ENCODE measurements around the gene REPS1. TPM values are rescaled to one million over a fixed set of nuclear protein-coding genes. Genes with fewer than 3 reads are reported as not detected.
"Not testable (repeated sequence)": the region's sequence is repeated elsewhere in the genome, so short reads cannot be mapped to it uniquely, and the experiment has no call there.

Gene REPS1
- polyA plus RNA-seq (2013, experiment 1 of 2): 49.9 TPM
- 53.5 TPM for polyA plus RNA-seq (2013, experiment 2 of 2)

- no peaks in the 10 kb centered on the region for H3K36me3 ChIP-seq (ENCODE audit: insufficient read depth, low read length)
- peak within 1 kb of the TSS; percentile 95 for H3K9ac ChIP-seq (ENCODE audit: low read depth, low read length)
- H3K27ac ChIP-seq (ENCODE audit: low read depth, low read length): peak within 1 kb of the TSS; percentile 89
- peak within 1 kb of the TSS; percentile 93 for H3K4me3 ChIP-seq (ENCODE audit: low read length)
- under 1% methylated on average over 105 of the region's 105 CpGs for WGBS
- peaks cover 26% of the 10 kb centered on the region for H3K4me1 ChIP-seq (ENCODE audit: insufficient read depth, low read length)
- no peaks in the 10 kb centered on the region for H3K27me3 ChIP-seq (ENCODE audit: insufficient read depth, low read length)
- no peaks in the 10 kb centered on the region for H3K9me3 ChIP-seq (ENCODE audit: insufficient read depth, low read depth, low read length)
Observed at GRCh38 chr6:138987643-138988468, at the start of gene REPS1. Gene REPS1, minus strand, starts transcription at chr6:138988253. Its CDS starts 571 bp downstream, at chr6:138987682.

GRCh38 chr6:139037490-139037889 lies 49.4 kb upstream of the REPS1 start:
- Histone ChIP-seq H3K4me3 (ENCODE audit: low read length) (no peak overlapping the region), H3K36me3 (ENCODE audit: insufficient read depth, low read length) (peaks cover 84% of the 10 kb centered on the region)

GRCh38 chr6:139030228-139030963 lies 42.3 kb upstream of the REPS1 start:
- Histone ChIP-seq H3K36me3 (ENCODE audit: insufficient read depth, low read length) (peaks cover 23% of the 10 kb centered on the region), H3K4me3 (ENCODE audit: low read length) (peak overlapping the region; percentile 66), H3K4me1 (ENCODE audit: insufficient read depth, low read length) (peaks cover 34% of the 10 kb centered on the region), H3K9me3 (ENCODE audit: insufficient read depth, low read depth, low read length) (no peaks in the 10 kb centered on the region), H3K27me3 (ENCODE audit: insufficient read depth, low read length) (no peaks in the 10 kb centered on the region), H3K27ac (ENCODE audit: low read depth, low read length) (no peak overlapping the region), H3K9ac (ENCODE audit: low read depth, low read length) (peak overlapping the region; percentile 97)
- WGBS: 72% methylated on average over 7 of the region's 9 CpGs

More at GRCh38 chr6:139037490-139037889, 49.4 kb upstream of the REPS1 start:
- peaks cover 14% of the 10 kb centered on the region for H3K4me1 ChIP-seq (ENCODE audit: insufficient read depth, low read length)
- H3K27me3 ChIP-seq (ENCODE audit: insufficient read depth, low read length): no peaks in the 10 kb centered on the region
- no peak overlapping the region for H3K27ac ChIP-seq (ENCODE audit: low read depth, low read length)
- WGBS: 93% methylated on average over 5 of the region's 5 CpGs
- H3K9ac ChIP-seq (ENCODE audit: low read depth, low read length): no peak overlapping the region
- H3K9me3 ChIP-seq (ENCODE audit: insufficient read depth, low read depth, low read length): no peaks in the 10 kb centered on the region

GRCh38 chr6:139029470-139030227 lies 41.6 kb upstream of the REPS1 start:
- Histone ChIP-seq H3K9ac (ENCODE audit: low read depth, low read length) (peak overlapping the region; percentile 97), H3K9me3 (ENCODE audit: insufficient read depth, low read depth, low read length) (no peaks in the 10 kb centered on the region), H3K36me3 (ENCODE audit: insufficient read depth, low read length) (peaks cover 16% of the 10 kb centered on the region), H3K27me3 (ENCODE audit: insufficient read depth, low read length) (no peaks in the 10 kb centered on the region), H3K27ac (ENCODE audit: low read depth, low read length) (peak overlapping the region; percentile 90), H3K4me3 (ENCODE audit: low read length) (peak overlapping the region; percentile 66), H3K4me1 (ENCODE audit: insufficient read depth, low read length) (peaks cover 34% of the 10 kb centered on the region)
- 1% methylated on average over 43 of the region's 44 CpGs for WGBS

GRCh38 chr6:139028658-139029469 lies 40.8 kb upstream of the REPS1 start, which contains the start of gene ABRACL:
Gene ABRACL, plus strand, starts transcription at chr6:139028745. Its CDS starts 5,416 bp downstream, at chr6:139034161.
- peak within 1 kb of the TSS; percentile 97 for H3K9ac ChIP-seq (ENCODE audit: low read depth, low read length)
- WGBS: under 1% methylated on average over 77 of the region's 77 CpGs
- peak within 1 kb of the TSS; percentile 66 for H3K4me3 ChIP-seq (ENCODE audit: low read length)
- peaks cover 8% of the 10 kb centered on the region for H3K36me3 ChIP-seq (ENCODE audit: insufficient read depth, low read length)
- no peaks in the 10 kb centered on the region for H3K27me3 ChIP-seq (ENCODE audit: insufficient read depth, low read length)
- H3K9me3 ChIP-seq (ENCODE audit: insufficient read depth, low read depth, low read length): no peaks in the 10 kb centered on the region
- peaks cover 34% of the 10 kb centered on the region for H3K4me1 ChIP-seq (ENCODE audit: insufficient read depth, low read length)
- H3K27ac ChIP-seq (ENCODE audit: low read depth, low read length): peak within 1 kb of the TSS; percentile 90

- Histone ChIP-seq H3K27ac (ENCODE audit: low read depth, low read length) (peak overlapping the region; percentile 90), H3K9ac (ENCODE audit: low read depth, low read length) (peak overlapping the region; percentile 97), H3K4me3 (ENCODE audit: low read length) (peak overlapping the region; percentile 66), H3K9me3 (ENCODE audit: insufficient read depth, low read depth, low read length) (no peaks in the 10 kb centered on the region), H3K4me1 (ENCODE audit: insufficient read depth, low read length) (peaks cover 30% of the 10 kb centered on the region), H3K36me3 (ENCODE audit: insufficient read depth, low read length) (0 out of 2 replicates have a peak, but pooled peaks cover 2% of the 10 kb centered on the region), H3K27me3 (ENCODE audit: insufficient read depth, low read length) (no peaks in the 10 kb centered on the region)
- 4% methylated on average over 14 of the region's 14 CpGs for WGBS
Observed at GRCh38 chr6:139028215-139028657, 40.2 kb upstream of the REPS1 start.

GRCh38 chr6:139027620-139028182 lies 39.6 kb upstream of the REPS1 start:
- Histone ChIP-seq H3K4me3 (ENCODE audit: low read length) (peak overlapping the region; percentile 66), H3K27ac (ENCODE audit: low read depth, low read length) (peak overlapping the region; percentile 90; the same call in 1 of the 2 replicates), H3K36me3 (ENCODE audit: insufficient read depth, low read length) (no peaks in the 10 kb centered on the region), H3K9ac (ENCODE audit: low read depth, low read length) (peak overlapping the region; percentile 97), H3K9me3 (ENCODE audit: insufficient read depth, low read depth, low read length) (no peaks in the 10 kb centered on the region), H3K4me1 (ENCODE audit: insufficient read depth, low read length) (peaks cover 25% of the 10 kb centered on the region), H3K27me3 (ENCODE audit: insufficient read depth, low read length) (no peaks in the 10 kb centered on the region)
- WGBS: 15% methylated on average over 8 of the region's 10 CpGs

- not testable (repeated sequence) for H3K9me3 ChIP-seq (ENCODE audit: insufficient read depth, low read depth, low read length); H3K4me1 ChIP-seq (ENCODE audit: insufficient read depth, low read length); H3K27ac ChIP-seq (ENCODE audit: low read depth, low read length); H3K4me3 ChIP-seq (ENCODE audit: low read length); H3K9ac ChIP-seq (ENCODE audit: low read depth, low read length); H3K27me3 ChIP-seq (ENCODE audit: insufficient read depth, low read length); H3K36me3 ChIP-seq (ENCODE audit: insufficient read depth, low read length)
- 94% methylated on average over 3 of the region's 3 CpGs for whole genome bisulfite sequencing
Observed at GRCh38 chr6:139025416-139025815, 37.4 kb upstream of the REPS1 start.

- Histone ChIP-seq H3K27ac (ENCODE audit: low read depth, low read length) (no peak overlapping the region), H3K9ac (ENCODE audit: low read depth, low read length) (no peak overlapping the region), H3K27me3 (ENCODE audit: insufficient read depth, low read length) (no peaks in the 10 kb centered on the region), H3K4me1 (ENCODE audit: insufficient read depth, low read length) (peaks cover 2% of the 10 kb centered on the region), H3K36me3 (ENCODE audit: insufficient read depth, low read length) (no peaks in the 10 kb centered on the region), H3K9me3 (ENCODE audit: insufficient read depth, low read depth, low read length) (no peaks in the 10 kb centered on the region), H3K4me3 (ENCODE audit: low read length) (no peak overlapping the region)
- WGBS: 88% methylated on average over 3 of the region's 3 CpGs
Observed at GRCh38 chr6:139020689-139021088, 32.6 kb upstream of the REPS1 start.

GRCh38 chr6:139019722-139020121 lies 31.7 kb upstream of the REPS1 start:
- H3K4me1 ChIP-seq (ENCODE audit: insufficient read depth, low read length): peaks cover 2% of the 10 kb centered on the region
- H3K4me3 ChIP-seq (ENCODE audit: low read length): no peak overlapping the region
- H3K9me3 ChIP-seq (ENCODE audit: insufficient read depth, low read depth, low read length): no peaks in the 10 kb centered on the region
- no peaks in the 10 kb centered on the region for H3K27me3 ChIP-seq (ENCODE audit: insufficient read depth, low read length)
- H3K9ac ChIP-seq (ENCODE audit: low read depth, low read length): no peak overlapping the region
- no peak overlapping the region for H3K27ac ChIP-seq (ENCODE audit: low read depth, low read length)
- H3K36me3 ChIP-seq (ENCODE audit: insufficient read depth, low read length): no peaks in the 10 kb centered on the region
- 99% methylated on average over 2 of the region's 2 CpGs for WGBS

All from HUES64 (cell line).